HG03457 (cell line): ENCODE measurements around the gene CNPY1.

ENCODE experiments used
- ATAC-seq: cut with Tn5 transposase; IDR thresholded peaks from one replicate; pipeline ENCODE4 v1.9.1; 2021; ENCODE audit warnings: moderate number of reproducible peaks; ENCODE audit not compliant: unreplicated experiment

CNPY1 gene

DNA sequence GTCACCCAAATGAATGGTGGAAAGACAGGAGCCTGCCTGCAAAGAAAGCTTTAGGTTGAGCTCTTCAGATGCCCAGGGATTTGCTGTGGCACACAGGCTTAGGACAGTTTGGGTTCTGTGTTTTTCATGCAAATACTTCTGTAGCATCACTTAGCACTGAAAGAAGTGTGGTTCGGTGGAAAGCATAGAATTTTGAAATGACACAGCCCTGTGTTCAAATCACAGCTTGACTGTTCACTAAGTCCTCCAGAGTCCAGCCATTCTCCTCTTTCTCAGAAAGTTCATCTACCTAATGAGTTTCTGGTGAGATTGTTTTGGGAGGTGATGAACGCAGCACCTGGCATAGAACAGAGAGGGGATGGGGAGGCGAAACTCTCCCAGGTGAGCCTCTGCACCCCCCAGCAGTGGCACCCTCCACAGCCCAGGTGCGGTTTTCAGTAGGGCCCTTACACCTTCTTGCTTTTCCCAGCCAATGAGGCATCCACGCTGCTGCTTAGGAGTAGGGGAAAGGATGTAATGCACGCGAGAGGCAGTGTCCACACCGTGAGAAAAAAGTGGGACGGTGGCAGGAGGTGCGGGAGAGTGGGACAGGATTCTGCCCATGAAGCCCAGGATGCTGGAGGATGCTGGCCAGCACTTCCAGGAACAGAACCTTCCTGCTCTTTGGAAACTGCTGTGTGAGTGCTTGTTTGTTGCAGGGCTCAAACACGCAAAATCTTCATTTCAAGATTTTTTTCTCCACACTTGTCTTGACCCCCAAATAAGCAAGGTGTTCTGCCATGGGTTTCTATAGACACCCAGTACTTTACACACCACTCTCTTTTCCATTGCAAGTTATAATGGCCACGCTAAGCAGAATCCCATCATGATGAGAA is 76.8 kb downstream of the CNPY1 start:
- no peak for ATAC-seq

GRCh38 chr7:155468785-155469148 is 77.6 kb downstream of the CNPY1 start:
- ATAC-seq, result no peak

DNA sequence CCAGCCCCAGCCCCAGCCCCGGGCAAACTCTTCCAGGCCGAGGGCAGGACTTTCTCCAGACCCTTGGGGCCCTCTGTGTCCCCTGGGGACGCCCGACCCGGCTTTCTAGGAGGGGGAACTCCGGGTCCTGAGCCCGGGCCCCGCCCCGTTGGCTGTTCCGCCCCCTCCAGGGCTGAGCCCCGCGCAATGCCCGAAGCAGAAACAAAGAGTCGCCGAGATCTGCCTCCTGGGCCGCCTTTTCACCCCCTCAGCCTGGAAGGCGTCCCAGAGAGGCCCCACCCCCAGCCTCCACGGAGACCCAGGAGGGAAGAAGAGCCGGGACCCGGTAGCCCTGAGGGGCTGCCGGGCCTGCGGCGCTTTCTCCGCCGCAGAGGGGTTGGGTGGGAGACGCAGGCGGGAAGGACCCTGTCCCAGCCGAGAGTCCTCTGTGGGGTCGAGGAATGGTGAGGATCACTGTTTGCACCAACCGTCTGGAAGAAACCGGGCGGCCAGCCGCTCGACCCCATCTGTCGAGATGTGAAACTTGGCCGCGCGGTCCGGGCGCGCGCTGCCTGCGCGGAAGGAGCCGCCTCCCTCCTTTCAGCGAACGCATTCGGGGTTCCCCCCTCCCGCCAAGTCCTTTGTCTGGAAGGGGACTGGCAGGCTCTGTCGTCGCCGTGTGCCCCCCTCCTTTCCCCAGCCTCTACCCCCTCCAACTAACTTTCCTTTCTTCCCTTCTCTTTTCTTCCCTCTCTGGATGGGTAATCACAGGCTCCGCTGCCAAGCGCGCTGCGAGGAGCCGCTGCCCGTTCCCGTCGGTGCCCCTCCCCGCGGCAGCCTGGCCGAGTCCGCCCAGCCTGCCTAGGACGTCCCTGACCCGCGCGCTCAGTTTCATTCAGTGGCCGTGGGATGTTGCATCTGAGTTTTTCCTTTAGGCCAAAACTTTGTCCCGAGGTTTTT is 78.2 kb downstream of the CNPY1 start:
- no peak for ATAC-seq

- no peak for ATAC-seq
These were observed 79.3 kb downstream of the CNPY1 start for GRCh38 chr7:155466814-155467733.

- ATAC-seq, result no peak
These were observed 80.1 kb downstream of the CNPY1 start for GRCh38 chr7:155466142-155466813.

DNA sequence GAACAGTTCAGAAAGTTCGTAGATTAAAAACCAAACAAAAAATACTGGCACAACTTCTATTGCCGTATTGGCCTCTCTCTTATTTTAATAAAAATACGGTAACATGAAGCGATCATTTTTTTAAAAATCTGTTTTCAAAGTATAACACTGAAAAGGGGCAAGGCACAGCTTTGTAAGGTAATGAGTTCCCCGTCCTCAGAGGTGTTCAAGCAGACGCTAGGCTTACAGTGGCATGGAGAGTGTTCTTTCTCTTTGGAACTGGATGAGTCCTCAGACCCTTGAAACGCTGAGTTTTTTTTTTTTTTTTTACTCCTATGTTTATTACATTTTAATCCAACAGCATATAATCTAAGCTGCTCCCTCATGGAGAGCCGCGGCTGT is 80.6 kb downstream of the CNPY1 start:
- ATAC-seq, result no peak

GRCh38 chr7:155464948-155465739 is 81.2 kb downstream of the CNPY1 start:
- ATAC-seq, result no peak

- no peak for ATAC-seq
These were observed 82.2 kb downstream of the CNPY1 start for GRCh38 chr7:155464183-155464582.

DNA sequence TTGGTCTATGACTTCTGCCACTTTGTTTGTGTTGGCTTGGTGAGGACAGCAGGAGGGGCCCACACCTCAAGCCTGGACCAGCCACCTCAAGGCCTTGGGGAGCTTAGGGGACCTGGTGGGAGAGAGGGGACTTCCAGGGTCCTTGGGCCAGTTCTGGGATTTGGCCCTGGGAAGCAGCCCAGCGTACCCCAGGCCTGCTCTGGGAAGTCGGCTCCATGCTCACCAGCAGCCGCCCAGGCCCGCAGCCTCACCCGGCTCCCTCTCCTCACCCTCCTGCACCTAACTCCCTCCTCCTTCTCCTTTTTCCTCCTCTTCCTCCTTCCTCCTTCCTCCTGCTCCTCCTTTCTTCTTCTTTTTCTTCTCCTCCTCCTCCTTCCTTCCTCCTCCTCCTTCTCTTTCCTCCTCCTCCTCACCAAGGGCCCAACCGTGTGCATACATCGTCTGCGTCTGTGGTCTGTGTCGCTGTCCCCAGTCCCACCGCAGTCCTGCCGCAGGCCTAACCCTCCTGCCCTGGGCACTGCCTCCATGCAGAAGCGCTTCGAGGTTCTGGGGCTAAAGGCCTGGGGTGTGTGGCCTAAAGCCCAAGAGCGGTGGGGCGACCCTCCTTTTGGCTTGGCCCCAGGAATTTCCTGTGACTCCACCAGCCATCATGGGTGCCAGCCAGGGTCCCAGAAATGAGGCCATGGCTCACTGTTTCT is 83.1 kb downstream of the CNPY1 start:
- ATAC-seq, result no peak

GRCh38 chr7:155462163-155462735 is 84.1 kb downstream of the CNPY1 start:
- no peak for ATAC-seq

DNA sequence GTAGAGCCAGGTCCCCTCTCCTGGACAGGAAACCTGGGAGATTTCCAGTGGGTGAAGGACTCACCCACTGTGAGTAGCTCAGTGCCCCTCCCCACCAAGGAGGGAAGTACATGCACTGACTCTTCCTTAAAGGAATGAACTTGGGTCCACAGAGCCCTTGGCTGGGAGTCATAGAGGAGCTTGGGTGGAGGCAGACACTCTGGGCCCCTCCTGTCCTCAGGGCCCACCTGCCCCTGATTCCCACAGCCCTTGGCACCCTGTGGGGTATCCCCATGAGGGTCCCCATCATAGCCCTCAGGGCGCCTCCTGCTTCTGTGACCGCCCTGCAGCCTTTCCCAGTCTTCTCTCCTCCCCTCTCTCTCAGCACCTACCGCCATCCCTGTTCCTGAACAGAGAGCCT is 84.7 kb downstream of the CNPY1 start:
- ATAC-seq, result no peak

DNA sequence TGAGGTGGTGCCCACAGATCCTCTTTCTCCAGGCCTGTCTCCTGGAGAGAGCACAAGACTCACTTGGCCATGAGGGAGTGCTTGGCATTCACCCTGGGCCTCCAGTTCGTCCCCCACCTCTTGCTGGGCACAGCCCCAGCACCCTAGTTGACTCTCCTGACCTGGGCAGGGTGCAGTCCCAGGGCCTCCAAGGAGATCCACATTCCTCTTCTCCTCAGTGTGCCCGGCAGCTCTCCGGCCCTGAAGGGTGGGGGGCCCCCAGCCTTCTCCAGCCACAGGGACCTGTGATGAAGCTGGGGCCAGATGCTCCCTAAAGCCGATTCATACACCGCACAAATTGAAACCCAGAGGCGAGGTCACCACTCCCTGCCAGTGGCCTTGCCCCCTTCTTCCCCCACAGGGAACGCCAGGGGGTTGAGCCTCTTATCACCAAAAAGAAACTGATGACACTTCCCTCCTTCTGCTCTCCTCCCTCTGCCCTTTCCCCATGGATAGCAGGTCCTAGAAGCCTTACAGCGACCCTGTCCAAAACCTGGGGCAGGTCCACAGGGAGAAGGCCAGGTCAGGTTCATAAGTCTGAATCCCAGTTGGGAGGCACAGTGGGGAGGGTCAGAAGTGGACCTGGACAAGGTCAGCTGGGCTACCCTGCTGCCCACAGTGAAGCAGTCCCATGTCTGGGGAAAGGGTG is 85.3 kb downstream of the CNPY1 start:
- no peak for ATAC-seq

- ATAC-seq, result no peak
These were observed 86.5 kb downstream of the CNPY1 start for GRCh38 chr7:155459700-155460461.

DNA sequence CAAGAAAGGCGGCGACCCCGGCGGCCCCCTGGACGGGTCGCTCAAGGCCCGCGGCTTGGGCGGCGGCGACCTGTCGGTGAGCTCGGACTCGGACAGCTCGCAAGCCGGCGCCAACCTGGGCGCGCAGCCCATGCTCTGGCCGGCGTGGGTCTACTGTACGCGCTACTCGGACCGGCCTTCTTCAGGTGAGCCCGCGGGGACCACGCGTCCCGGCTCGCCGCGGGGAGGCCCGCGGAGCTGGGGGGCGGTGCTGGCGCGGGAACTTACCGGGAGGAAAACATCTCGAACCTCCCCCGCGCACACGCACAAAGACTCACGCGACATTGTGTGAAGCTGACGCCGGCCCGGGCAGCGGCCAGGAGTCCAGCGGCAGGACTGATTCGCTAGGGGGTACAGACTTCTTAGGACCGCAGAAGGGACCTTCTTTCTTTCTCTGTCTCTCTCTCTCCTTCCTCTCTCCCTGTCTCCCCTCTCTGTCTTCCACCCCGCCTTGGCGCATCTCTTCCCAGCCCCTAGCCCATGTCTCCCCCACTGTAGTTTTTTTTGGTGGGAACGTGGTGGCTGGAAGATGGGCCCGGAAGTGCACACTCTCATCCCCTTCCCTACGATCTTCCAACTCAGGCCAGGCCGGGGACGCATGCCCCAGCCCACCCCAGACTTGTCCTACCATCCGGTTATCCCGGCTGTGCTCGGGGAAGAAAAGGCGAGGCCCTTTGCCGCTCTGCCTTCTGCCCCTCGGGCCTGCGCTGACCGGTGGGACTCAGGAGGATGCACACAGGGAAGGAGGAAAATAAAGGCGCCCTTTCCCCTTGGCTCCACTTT is 87.3 kb downstream of the CNPY1 start:
- no peak for ATAC-seq

DNA sequence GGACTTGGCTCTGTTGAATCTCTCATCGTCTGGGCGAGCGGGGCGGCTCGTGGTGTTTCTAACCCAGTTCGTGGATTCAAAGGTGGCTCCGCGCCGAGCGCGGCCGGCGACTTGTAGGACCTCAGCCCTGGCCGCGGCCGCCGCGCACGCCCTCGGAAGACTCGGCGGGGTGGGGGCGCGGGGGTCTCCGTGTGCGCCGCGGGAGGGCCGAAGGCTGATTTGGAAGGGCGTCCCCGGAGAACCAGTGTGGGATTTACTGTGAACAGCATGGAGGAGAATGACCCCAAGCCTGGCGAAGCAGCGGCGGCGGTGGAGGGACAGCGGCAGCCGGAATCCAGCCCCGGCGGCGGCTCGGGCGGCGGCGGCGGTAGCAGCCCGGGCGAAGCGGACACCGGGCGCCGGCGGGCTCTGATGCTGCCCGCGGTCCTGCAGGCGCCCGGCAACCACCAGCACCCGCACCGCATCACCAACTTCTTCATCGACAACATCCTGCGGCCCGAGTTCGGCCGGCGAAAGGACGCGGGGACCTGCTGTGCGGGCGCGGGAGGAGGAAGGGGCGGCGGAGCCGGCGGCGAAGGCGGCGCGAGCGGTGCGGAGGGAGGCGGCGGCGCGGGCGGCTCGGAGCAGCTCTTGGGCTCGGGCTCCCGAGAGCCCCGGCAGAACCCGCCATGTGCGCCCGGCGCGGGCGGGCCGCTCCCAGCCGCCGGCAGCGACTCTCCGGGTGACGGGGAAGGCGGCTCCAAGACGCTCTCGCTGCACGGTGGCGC is 88.1 kb downstream of the CNPY1 start, which contains the start of gene EN2:
TSS of gene EN2 (plus strand) at position 19 of the 767 bp plus-strand sequence. CDS start at position 268, 249 bp downstream.
- ATAC-seq, result no peak
